Inflammatory macrophage (primary cell): ENCODE measurements around the gene ANXA5.
A peak's percentile ranks its signal among the peaks of the same experiment; 100 is the strongest.

Source experiments
- DNase-seq, 2 donors: peaks; one replicate each; pipeline ENCODE4 v3.0.0-alpha.2; 2020 to 2022

ANXA5 gene

DNA sequence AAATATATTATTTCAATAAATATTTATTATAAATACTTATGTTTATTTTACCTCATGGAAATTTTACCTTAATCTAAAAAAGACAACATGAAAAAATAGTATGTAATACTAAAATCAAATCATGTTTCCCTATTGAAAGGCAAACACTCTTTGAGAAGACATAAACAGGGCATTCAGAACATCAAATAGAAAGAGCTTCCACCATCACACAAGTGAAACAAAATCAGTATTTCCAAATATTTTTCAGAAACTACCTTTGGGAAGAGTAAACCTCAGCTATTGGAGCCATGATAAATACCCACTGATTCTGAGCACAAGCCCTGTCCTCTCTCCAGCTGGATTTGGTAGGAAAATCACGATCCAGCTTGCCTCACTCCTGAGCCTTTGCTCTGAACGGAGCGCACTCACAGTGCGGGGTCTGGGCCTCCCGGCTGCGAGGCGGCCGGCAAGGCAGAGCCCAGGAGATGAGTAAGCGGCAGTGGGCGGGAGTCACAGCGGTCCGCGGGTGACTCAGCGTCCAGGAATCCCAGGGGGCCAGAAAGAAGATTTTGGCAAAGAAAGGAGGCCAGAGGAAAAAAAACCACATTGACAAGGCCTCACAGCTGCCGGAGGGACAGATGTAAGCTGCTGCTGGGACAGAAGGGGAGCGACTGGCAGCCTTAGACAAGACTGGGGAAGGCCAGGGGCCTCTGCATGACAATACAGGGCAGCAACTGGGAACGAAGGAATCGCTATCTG lies 14.7 kb upstream of the ANXA5 start:
- peak; percentile 73 to 90 for DNase-seq

DNA sequence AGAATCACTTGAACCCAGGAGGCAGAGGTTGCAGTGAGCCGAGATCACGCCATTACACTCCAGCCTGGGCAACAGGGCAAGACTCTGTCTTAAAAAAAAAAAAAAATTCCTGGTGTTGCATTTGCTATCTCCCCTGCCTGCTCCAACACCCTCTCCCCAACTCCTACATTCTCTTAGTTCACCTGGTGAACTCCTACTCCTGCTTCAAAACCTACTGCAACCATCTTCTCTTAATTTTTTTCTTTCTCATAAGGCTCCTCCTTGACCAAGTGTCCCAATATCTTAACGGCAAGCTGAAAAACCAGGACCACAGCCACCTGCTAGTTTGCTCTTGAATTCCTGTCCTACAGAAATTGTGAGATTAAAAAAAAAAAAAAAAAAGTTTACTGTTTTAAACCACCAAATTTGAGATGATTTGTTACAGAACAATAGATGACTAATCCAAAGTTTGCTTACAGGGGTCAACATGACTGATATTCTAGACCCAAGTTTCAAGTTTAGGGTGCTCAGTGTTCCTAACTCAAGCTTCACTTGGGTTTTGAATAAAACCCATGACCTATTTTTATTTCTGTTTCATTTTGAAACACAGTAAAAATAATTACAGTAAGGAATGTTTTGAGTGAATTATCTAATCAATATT lies 13.1 kb upstream of the ANXA5 start:
- no peak for DNase-seq

DNA sequence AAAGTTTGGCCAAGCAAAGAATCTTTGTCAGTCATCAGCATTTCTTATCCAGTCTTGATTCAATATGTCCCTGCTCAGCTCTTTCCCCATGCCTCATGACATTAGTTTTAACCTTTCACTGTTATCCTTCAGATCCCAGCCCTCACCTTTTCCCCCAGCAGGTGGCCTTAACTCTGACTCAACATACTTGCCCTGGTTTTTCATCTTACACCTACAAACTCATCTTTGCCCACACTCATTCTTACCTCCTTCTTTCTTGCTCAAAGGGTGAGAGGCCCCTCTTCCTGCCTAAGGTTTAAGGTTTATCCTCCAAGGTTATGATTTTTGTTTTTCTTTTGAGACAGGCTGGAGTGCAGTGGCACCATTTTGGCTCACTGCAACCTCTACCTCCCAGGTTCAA lies 10.6 kb upstream of the ANXA5 start:
- no peak for DNase-seq

DNA sequence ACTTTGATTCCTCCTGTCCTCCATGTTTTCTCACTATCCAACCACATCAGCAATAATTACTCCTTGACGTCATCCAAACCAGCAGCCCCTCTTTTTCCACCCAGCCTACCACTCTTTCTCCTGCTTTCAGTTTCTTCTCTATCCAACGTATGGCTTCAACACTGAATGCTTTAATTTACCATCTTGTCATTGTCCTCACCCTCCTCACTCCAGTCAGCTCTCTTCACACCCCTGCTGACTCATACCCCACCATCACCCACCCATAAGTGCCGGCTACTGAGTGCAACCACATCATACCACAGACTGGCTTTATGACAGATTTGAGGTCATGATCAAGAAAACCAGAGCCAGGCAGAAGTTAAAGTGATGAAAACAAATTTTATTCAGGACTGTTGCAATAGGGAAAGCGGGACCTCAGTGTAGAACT lies 9.8 kb upstream of the ANXA5 start:
- DNase-seq: peak; percentile 29 to 36

DNA sequence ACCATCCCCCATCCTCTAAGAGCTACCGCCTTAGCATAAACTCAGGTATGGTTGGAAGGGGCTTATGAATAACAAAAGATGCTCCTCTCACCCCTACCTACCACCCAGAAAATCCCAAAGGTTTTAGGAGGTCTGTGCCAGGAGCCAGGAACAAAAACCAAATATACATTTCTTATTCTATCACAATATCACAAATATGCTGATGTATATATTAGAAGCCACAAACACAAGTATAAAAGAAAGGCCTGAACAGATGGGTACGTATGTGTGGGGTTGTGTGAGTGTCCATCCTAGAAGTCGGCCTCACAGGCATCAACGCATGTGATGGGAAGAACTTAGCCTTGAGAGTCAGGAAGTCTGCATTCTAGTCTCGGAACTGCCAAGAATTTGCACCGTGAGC lies 8.7 kb upstream of the ANXA5 start:
- no peak for DNase-seq

DNA sequence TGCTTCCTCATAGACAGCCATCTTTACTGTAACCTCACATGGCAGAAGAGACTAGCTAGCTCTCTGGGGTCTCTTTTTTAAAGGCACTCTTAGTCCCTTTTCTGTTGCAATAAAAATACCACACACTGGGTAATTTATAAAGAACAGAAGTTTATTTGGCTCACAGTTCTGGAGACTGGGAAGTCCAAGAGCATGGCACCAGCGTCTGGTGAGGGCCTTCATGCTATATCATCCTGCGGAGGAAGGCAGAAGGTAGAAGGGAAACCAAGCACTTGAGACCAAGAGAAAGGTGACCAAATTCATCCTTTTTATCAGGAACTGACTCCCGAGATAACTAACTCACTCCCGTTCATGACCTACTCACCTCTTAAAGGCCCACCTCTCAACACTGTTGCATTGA lies 5.4 kb upstream of the ANXA5 start:
- DNase-seq: no peak

DNA sequence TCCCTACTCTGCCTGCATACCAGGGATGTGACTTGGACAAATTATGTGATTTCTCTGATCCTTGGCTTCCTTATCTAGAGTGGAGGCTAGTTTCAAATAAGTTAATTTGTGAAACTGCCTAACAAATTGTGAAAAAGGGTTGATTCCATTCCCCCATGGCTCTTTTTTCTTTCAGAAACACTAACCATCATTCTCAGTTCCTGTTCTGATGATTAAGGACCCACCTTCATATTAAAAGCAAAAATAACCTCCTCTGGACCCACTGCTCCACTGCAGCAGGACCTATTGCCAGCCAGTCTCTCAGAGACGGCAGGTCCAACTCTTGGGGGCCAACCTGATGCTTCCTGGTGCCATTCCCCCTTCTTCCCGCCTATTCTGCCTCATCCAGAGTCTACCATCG lies 4.5 kb upstream of the ANXA5 start:
- DNase-seq: no peak

DNA sequence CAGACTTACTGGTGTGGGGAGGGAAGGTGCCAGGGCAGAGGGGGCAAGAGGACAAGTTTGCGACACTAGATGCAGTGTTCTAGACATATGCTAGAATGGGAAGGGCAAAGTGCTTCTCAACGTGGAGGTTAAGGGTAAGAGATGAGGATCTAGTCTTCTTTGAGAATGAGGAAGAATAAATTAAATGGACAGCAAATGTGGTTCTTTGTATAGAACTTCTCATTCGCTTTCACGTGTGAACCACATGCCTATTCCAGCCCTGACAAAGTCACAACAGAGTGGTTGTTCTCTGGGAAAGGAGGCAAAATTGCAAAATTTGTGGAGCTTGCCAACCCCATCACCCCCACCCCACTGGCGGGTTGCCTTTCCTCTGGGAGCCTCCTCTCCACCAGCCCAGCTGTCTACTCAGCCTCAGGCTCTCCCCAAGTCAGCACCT lies 1.5 kb upstream of the ANXA5 start:
- peak; percentile 45 to 58 for DNase-seq

DNA sequence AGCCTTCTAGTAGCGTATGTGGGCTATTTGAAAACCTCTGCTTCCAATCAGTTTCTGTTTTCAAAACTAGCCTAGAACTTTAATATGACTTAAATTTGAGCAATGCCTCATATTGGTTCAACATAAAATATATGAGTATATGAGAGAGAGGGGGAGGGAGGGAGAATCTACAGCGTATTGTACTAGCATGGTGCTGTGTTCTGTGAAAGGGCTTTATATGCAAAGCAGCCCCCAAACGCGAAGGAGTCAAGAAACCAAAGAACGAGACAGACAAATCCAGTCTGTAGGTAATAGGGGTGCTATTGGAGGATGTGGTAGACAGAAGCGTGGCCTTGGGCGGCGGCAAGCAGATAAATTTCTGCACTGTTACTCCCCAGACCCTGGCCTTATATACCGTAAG lies 784 bp upstream of the ANXA5 start:
- no peak for DNase-seq

DNA sequence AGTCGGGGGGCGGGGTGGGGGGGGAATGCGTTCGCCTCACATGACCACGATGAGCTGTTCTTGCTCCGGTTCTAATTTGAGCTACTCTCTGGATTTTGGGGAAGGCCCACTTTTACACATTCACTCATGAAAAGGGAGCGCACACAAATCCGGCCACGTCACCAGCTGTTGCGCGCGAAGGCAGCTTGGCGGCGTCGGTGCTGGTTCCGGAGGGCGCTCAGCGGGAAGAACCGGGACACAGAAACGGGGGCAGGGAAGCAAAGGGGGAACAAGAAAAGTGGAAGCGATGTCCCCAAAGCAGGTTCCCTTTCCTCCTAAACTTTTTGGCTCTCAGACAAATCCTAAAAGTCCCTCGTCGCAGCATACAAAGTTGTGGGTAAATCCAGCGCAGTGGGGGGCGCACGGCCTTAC lies 605 bp downstream of the ANXA5 start:
- peak; percentile 92 to 96 for DNase-seq

DNA sequence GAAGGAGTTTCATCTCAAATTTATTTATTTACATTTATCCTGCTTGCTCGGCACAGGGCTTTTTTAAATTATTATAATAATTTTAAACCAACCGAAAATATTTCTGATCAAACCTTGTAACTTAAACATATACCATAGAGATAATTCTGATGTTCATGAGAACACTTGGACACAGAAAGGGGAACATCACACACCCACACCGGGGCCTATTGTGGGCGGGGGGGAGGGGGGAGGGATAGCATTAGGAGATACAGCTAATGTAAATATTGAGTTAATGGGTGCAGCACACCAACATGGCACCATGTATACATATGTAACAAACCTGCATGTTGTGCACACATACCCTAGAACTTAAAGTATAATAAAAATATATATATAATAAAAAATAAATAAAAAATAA lies 2.9 kb downstream of the ANXA5 start:
- DNase-seq: peak in 1 of 2 donors; percentile 48

DNA sequence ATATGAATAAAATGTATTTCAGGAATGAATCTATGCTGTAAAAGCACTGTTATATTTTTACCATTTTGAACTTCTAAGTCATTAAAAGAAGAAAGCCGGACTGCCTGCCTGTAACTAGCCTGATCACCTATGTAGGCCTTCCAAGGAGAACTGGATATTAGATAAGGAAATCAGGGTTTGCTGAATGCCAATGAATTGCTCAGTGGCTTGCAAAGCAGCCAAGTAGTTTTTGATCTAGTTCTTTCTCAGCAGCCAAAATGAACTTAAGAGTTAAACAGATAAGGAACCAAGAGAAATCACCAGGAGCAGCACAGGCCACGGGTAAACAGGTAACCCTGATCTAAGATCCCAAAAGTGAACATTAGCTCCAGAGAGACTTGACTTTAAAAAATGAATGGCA lies 3.3 kb downstream of the ANXA5 start:
- no peak for DNase-seq

DNA sequence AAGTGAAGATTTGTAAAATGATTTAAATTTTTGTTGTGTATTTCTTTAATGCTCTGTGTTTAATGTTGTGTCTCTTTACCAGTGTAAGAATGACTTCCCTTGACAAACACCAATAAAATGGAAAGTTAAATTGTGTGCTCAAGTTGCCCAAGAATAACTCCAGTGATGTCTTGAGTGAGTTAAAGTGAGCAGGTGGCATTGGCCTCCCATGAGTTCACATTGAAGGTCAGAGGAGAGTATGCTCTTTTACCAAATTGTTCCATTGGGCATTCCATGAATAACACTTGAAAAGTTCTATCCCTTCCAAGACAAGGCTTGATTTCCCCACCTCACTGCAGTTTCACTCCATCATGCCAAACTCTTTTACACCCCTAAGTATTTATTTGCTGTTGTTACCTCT lies 4.5 kb downstream of the ANXA5 start:
- no peak for DNase-seq

DNA sequence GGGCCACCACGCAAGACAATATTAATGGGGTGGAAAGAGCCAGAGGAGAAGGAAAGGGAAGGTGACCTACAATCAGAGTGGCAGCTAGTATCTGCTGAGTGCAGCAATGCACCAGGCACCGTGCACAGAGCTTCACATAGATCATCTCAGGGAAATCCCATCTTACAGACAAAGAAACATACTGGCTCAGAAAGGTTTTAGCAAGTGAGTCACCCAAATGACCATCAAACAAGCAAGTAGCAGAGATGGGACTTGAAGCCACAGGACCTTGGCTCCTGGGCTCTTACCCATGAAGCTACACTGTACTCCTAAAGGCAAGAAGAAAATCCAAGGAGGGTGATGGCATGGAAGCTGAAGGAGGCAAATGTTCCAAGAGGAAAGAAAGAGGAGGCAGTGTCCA lies 6.8 kb downstream of the ANXA5 start:
- peak in 1 of 2 donors; percentile 12 for DNase-seq

DNA sequence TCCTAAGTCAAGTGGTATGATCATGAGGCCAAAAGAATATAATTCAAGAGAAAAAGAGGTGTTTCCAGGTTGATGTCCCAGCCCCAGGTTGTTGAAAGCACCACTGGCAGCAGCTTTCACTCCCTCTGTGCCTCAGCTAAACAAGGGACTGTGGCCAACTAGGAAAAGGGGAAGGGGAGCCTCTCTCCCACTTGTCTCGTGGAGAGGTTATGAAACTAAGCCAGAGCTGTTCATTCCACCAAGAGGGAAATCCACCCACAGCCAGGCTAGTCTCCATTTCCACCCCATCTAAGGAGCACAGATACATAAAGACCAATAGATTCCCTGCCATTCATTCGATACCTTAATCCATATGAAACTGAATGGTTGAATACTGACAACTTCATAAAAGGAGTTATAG lies 8.1 kb downstream of the ANXA5 start:
- peak; percentile 74 to 86 for DNase-seq

DNA sequence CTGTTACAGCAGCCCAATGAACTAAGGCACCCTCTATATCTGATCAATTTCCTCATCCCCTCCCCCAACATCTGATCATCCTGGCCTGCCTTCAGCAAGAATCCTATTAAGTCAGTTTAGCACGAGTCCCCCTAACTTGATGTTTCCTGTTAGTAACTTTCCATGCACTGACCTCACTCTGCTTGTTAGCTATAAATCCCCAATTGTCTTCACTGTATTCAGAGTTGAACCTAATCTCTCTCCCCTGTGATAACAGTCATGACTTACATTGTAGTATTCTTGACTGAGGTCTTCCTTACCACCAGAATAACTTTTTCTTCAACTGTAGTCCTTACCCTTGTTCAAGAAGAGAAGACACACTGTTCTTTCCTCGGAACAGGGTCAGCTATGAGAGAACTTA lies 8.5 kb downstream of the ANXA5 start:
- DNase-seq: no peak

DNA sequence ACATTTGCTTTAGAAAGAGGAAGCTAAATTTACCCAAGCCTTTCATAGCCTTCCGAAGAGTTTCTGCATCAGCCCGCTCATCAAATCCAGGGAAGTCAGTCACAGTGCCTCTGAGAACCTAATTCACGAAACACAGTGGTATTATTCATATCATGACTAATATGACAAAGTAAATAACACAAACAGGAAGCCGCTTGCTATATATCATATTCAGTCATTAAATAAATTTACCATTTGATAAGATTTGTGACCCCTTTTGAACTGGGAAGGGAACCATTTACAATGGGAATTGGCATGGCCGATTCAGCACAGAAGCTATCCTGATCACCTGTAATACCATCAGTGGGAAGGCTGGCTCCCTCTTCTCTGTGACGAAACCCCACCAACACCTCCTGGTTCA lies 10.5 kb downstream of the ANXA5 start:
- DNase-seq: peak; percentile 33 to 48

DNA sequence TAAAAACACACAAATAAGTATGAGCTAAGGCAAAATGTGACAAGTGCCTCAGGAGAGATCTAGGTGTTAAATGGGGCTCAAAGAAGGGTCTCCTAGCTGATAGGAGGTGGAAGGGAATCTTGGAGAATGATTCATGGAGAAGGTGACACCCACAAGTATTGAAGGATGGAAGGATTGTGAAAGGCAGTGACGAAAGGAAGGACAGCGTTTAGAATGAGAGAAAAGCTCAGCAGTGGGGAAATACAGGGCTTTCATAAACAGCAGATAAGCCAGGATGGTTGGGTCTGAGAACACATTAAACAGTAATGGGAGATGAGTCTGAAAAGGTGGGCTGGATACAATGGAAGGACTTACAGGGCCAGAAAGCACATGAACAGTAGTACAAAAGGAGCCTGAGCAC lies 11.5 kb downstream of the ANXA5 start:
- DNase-seq: no peak

DNA sequence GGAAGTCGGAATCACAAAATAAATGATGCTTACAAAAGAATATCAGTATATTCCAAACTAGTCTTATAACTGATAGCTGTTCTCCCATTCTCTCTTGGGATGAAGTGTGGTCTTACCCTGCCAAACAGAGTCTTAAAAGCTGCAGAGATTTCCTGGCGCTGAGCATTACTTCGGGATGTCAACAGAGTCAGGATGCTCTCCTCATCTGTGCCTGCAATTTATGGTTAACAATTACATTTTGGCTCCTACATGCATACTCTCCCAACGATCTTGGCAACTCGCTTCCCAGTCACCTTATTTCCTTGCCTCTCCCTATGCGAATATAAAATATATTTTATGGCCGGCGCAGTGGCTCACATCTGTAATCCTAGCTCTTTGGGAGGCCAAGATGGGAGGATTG lies 12.2 kb downstream of the ANXA5 start:
- no peak for DNase-seq

DNA sequence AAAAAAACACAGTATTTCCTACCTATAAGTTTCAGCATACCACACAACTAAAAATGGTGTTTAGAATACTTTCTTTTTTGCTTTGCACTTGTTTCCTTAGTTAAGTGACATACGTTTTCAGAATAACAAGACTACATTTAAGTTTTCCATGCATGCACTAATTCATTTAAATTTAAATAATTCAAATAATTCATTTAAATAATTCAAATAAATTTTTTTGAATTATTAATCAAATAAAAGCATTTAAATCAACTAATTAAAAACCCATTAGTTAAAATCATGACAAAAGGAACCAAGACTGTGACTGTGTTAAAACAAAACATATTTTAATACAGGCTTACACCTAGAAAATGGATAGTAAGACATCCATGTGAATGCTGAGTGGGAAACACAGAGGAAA lies 12.8 kb downstream of the ANXA5 start:
- no peak for DNase-seq

DNA sequence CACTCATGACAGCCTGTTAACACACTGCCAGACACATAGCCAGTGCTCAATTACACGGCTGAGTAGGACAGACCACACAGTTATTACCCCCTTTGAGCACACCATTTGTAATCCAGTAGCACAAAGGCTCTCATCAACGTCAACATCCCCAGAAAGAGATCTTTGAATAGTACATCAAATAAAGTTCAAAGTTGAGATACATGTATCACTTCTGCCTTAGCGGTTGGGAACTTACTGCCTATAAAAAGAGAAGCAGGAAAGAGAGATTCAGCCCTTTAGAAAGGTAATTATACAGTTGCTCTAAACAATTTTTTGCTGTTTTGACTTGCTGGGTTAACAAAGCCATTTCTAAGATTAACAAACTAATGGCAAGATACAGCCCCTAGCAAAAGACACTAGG lies 16.2 kb downstream of the ANXA5 start:
- DNase-seq: no peak

DNA sequence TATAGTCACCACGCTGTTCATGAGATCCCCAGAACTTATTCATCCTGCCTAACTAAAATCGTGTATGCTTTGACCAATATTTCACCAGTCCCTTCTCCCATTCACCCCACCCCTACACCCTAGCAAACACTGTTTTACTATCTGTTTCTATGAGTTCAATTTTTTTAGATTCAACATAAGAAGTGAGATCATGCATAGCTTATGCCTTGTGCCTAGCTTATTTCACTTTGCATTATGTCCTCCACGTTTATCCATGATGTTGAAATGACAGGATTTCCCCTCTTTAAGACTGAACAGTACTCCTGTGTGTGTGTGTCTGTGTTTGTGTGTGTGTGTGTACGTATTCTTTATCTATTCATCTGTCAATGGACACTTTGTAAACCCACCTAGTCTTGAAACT lies 16.8 kb downstream of the ANXA5 start:
- no peak for DNase-seq

DNA sequence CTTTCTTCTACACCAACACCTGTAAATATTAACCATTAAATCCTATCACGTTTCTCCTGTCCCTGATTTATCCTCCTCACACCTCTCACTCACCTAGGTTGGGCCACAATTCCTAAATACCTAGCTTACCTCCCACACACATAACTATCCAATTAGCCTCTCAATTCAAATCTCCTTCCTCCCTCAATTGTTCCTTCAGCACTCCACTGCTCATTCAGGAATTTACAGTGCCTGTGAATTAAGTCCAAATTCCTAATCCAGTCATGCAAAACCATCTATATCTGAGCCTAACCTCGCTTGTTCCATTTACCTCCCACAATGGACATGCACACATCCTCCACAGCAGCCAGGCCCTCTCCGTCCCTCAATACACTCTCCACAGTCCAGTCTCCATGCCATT lies 17.5 kb downstream of the ANXA5 start:
- DNase-seq: no peak

DNA sequence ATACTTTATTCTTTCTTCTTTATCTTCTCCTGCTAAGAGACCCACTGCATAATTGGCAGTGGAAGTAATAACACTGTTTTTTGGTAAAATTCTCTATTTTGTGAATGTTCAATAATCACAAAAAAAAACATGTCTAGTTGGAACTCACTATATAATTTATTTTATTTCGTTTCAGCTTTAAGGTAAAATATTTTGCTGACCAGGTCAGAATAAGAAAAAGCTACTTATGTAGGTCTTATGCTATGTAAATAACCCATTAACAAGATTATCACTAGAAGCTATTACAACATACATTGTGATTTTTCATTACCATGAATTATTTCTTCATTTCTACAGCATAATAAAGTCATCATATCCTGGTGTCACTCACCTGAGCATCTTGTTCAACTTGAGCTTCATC lies 19.3 kb downstream of the ANXA5 start:
- no peak for DNase-seq
